NCI-H2196 treated with DMSO at 0.1 percent for 48 hours (cell line): Measurements from ENCODE around the gene GRAMD1B.
"Not testable (repeated sequence)": the region's sequence is repeated elsewhere in the genome, so short reads cannot be mapped to it uniquely, and the experiment has no call there.

Experiments
- DNase-seq: peaks from one replicate; lab custom pipeline; 2025; ENCODE audit not compliant: unreplicated experiment; lab: John Stamatoyannopoulos, UW

Gene GRAMD1B

GRCh38 chr11:123622576-123622975 lies 192.5 kb downstream of the GRAMD1B start:
- no peak for DNase-seq

DNA sequence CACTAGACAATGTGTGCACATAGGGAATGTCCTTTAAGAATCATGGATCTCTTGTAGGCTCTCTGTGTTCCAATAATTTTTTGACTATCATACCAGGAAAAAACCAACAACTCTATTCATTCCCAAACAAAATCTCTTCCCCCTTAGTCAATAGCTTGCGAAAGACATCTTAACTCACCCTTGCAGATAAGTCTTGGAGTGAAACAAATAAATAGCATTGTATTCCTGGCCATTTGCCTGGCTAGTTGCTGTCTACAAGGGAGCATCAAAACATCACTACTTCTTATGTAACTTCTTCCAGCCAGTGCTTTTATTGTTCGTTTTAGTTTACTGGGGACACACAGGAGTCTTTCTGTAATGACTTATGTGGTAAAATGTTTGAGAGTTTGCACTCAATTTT lies 194.9 kb downstream of the GRAMD1B start:
- no peak for DNase-seq

GRCh38 chr11:123628936-123629683 lies 199.0 kb downstream of the GRAMD1B start:
- DNase-seq: no peak

DNA sequence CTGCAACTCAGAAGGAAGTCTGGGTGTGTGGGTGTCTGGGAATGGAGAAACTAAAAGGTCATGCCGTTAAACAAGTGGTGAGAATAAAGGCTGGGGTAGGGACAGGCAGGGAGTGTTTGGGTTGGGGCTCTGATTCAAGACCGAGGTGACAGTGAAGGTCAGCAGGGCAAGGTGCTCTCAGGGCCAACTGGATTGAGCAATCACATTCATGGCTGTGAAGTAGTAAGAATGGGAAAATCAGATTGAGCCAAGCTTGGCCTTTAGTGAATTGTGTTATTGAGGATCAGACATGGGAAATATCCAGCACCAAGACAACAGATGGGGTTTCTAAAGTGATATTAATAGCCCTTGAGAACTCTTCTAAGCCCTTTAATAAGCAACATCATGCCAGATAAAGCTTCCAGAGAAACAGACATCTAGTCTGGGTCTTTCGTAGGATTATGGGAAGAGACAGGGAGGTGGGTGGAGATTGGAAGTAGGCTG lies 200.1 kb downstream of the GRAMD1B start:
- DNase-seq: no peak

DNA sequence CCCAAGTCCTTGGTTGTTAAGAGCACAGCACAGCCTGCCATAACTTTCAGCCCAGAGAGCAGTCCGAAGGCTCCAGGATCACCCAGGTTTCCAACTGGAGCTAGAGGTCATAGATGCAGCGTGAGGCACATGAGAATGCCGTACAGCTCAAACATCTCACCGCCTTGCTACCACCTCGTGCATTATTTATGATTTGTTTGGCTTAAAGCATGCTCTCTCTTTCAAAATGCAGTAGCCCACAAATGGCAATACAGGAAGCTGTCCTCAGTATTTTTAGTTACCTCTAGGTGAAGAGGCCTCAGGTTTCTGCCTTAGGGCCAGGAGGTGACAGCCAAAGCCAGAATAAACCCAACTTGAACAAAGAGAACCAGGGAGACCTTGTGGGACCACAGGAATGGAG lies 210.0 kb downstream of the GRAMD1B start:
- DNase-seq: no peak

GRCh38 chr11:123640677-123641494 lies 210.8 kb downstream of the GRAMD1B start:
- no peak for DNase-seq

DNA sequence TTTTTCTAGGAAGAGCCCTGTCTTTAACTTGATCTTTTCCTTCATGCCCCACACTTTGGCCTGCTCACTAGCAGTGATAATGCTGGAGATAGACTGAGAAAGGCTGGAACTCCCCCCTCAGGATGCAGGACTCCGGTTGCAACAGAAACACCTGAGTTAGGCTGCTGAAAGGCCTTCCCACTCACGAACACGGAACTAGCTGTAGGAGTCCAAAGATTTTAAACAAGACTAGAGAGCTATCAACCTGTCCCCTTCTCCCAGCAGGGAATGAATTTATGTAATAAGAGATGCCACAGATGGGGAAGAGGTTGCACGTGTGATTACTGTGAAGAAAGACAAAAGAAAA lies 211.4 kb downstream of the GRAMD1B start:
- no peak for DNase-seq

DNA sequence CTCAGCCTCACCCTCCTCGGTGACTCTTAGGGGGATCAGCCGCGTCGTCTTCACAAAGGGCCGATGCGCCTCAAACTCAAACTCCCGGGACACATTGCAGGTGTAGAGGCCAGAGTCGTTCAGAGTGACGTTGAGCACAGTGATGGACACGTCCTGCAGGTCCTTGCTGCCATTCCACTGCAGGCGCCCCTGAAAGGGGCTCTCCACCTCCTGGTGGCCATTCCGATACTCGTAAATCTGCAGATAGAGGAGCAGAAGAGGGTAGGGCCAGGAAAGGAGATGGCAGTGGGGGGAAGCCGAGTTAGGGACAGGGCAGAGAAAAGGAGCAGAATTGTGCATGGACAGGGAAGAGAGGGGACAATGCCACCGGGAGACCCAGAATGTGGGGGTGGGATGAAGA lies 212.4 kb downstream of the GRAMD1B start:
- no peak for DNase-seq

DNA sequence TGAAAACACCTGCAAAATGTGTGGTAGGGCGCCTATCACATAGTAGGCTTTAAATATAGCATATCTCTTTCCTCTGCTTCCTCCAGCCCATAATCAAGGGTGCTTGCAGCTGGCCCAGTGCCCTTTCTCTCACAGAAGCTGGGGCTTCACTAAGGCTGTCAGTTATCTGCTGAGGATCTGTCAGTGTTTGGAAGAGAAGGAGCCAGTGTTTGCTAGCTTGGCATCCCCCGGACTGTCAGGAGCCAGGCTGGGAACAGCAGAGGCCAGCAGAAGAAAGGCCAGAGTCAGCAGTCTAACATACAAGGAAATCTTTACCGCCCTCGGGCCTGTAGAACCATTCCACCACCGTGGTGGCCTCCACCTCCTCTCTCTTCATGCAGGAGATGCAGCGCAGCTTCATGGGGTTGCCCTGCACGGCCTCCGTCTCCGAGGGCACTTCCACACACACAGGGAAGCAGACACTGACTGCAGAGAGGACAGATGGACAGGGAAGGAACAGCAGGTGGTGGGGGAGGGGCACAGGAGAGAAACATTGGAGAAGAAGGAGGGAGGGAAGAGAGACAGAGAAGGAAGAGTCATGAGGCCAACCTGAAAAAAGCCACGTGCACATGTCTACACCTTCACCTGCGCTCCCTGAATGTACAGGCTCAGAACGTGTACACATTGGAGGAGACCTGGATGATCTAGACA lies 215.4 kb downstream of the GRAMD1B start:
- DNase-seq: no peak

DNA sequence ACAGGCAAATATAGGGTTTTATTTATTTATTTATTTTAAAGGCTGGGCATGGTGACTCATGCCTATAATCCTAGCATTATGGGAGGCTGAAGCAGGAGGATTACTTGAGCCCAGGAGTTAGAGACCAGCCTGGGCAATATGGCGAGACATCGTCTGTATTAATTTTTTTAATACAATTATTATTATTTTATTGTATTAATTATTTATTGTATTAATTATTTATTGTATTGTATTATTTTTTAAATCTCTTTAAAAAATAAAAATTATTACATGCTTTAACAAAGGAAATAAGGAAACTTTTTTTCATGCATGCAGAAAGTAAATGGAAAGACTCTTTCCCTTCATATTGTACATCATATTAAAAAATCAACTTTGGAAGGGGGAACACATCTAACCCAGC lies 220.8 kb downstream of the GRAMD1B start:
- no peak for DNase-seq

DNA sequence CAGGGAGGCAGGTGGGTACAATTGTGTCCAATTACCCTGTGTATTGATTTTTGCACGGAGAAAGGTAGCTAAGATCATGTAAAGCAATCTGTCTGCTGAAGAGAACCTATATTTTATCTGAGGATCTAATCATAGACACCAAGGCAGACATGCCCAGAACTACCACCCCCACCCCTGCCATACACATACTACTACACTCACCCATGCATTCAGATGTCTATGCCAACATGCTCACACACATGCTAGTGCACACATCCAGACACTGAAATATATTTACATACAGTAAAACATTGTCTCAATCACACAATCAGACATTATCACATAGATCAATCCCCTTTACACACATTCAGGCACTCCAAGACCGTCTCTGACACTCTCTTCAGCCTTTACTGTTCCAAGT lies 222.5 kb downstream of the GRAMD1B start:
- DNase-seq: no peak

- DNase-seq: no peak
Measured at GRCh38 chr11:123653483-123653826, 223.4 kb downstream of the GRAMD1B start.

DNA sequence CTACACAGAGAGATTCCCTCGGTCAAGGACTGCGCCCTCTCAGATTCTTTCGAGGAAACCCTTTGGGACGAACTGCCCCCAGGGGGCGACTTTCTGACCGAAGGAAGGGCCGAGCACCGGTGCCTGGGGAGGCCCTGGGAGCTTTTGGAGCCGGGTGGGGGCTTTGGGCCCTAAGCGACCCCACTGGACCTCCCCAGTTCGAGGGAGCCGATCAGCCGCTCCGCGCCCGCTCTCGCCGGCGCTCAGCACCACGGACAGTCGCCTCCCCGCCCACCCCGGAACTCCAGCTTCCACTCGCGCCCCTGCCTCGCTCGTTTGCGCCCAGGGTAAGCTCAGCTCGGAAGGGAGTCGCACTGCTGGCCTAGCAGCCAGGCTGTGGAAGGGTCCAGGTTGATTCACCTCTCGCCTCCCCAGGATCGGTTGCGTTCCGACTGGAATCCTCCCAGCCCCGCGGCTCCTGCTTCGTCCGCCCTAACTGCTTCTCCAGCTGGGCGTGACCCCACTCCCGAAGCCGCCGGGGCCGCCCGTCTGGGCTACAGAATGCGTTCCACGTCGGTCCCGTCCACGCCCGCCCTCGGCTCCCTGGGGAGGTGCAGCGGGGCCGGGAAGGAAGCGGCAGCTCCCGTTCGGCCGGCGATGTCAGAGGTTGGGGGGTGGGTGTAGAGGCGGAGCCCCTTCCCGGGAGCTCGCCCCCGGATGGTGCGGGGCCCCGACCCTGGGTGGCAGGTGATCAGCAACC lies 223.9 kb downstream of the GRAMD1B start:
- no peak for DNase-seq

- peak; percentile 79 for DNase-seq
Measured at GRCh38 chr11:123654566-123655081, 224.6 kb downstream of the GRAMD1B start, which contains the start of gene SCN3B. TSS of gene SCN3B (minus strand) at chr11:123654624. CDS start at chr11:123653801, 823 bp downstream.

GRCh38 chr11:123659311-123659710 lies 229.2 kb downstream of the GRAMD1B start:
- DNase-seq: no peak

- DNase-seq: not testable (repeated sequence)
Measured at GRCh38 chr11:123659965-123660364, 229.9 kb downstream of the GRAMD1B start.

DNA sequence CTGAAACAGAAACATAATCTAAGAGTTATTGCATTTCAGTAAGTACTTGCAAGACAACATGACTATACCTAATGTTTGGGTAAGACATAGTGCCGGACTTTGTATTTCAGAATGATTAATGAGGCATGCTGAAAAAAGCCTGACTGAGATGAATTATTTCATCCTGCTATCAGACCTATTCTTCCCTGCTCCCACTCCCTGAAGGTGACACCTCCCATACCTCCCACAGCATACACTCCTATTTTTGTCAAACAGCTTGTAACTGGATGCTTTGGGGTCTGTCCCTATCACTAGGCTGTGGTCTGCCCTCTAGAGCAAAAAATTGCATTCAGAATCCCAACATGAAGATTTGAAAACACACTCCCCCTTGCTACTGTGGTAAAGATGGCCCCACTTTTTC lies 235.2 kb downstream of the GRAMD1B start:
- DNase-seq: no peak

GRCh38 chr11:123670081-123670480 lies 240.0 kb downstream of the GRAMD1B start:
- no peak for DNase-seq

GRCh38 chr11:123671534-123671933 lies 241.5 kb downstream of the GRAMD1B start:
- no peak for DNase-seq

DNA sequence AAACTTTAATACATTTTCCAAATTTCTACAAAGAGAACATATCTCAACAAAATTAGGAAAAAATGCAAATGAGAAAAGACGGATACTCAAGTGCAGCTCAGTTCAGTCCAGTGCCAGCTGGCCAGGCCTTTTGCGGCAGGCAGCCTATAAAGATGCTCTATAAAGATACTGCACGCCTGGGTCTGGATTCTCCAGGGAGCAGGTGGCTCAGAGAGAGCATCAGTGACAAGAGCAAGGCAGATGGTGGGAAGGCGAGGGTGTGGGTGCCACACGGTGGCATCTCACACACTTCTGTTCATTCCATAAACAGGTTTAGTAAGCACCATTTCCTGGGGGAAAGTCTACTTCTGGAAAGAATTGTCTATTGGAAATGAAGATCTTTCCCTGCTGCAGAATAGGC lies 242.5 kb downstream of the GRAMD1B start:
- no peak for DNase-seq

GRCh38 chr11:123674297-123674696 lies 244.2 kb downstream of the GRAMD1B start:
- no peak for DNase-seq
